Activated CD4-positive, alpha-beta T cell treated with anti-CD3 and anti-CD28 coated beads for 36 hours (primary cell): ENCODE data around the gene TUBB8. TPM values are rescaled to one million over a fixed set of nuclear protein-coding genes. Genes with fewer than 3 reads are reported as not detected.

Experiments used
- ATAC-seq: fragments of 200-7000 bp; cut with Tn5 transposase; one replicate; pipeline ENCODE4 v1.10.0; 2021; ENCODE audit warnings: mild to moderate bottlenecking, moderate library complexity
- CTCF ChIA-PET: fragments of 350-600 bp; sonication (Branson Sonifier 250); formaldehyde crosslinking; loops from one replicate; lab custom pipeline; 2021; ENCODE audit warnings: antibody characterized with exemption; lab: Charles Lee
- POLR2A ChIA-PET: fragments of 350-600 bp; sonication (Branson Sonifier 250); formaldehyde crosslinking; loops from one replicate; lab custom pipeline; 2021; ENCODE audit warnings: antibody characterized with exemption, inconsistent platforms; lab: Charles Lee
- DNase-seq: peaks from one replicate; pipeline ENCODE4 v3.0.0-alpha.2; 2020
- H3K27ac Mint-ChIP-seq: one replicate; pipeline ENCODE4 v1.8.0; 2021; ENCODE audit warnings: mixed read lengths
- H3K27me3 Mint-ChIP-seq: one replicate; pipeline ENCODE4 v1.8.0; 2021; ENCODE audit warnings: mixed read lengths
- H3K36me3 Mint-ChIP-seq: one replicate; pipeline ENCODE4 v1.8.0; 2021; ENCODE audit warnings: low read depth, mixed read lengths
- H3K4me1 Mint-ChIP-seq: one replicate; pipeline ENCODE4 v1.8.0; 2021; ENCODE audit warnings: mixed read lengths
- H3K4me3 Mint-ChIP-seq: one replicate; pipeline ENCODE4 v1.8.0; 2021; ENCODE audit warnings: mild to moderate bottlenecking, moderate library complexity, mixed read lengths
- H3K9me3 Mint-ChIP-seq: one replicate; pipeline ENCODE4 v1.8.0; 2021; ENCODE audit warnings: low read depth, mixed read lengths
- intact Hi-C, 2 experiments: fragments of 100-400 bp; cut with DNase I in 1 of 2; cut with micrococcal nuclease in 1 of 2; formaldehyde crosslinking; loops; one replicate each; pipeline versions ENCODE4 v1.14.2 to v1.15.1; 2022 to 2024; cut with DNase I, micrococcal nuclease
- total RNA-seq, 2 experiments: library from RNA; stranded (reverse); gene quantifications; one replicate each; pipeline ENCODE4 v1.2.3, GENCODE V29; 2021

The TUBB8 gene
- not detected for total RNA-seq

DNA sequence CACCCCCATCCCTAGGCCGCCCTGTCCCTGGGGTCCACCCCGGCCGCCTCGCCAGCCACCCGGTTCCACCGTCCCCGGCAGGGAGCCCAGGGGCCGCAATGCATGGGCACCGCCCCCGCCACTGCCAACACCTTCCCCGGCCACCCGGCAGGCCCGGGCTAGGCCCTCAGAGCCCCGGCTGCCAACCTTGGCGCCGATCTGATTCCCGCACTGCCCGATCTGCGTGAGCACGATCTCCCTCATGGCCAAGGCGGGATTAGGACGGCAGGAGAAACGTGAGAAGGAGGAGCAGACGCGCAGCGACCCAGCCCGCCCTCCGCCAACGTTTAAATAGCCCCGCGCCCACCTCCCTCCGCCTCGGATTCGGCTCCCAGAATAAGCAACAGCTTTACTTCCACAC lies at the start of gene TUBB8:
Gene TUBB8, minus strand, starts transcription at position 301 of the 400 bp plus-strand sequence. Its CDS starts 58 bp downstream, at position 243.
- H3K9me3 Mint-ChIP-seq = no peaks in the 10 kb centered on the region
- peaks cover 7% of the 10 kb centered on the region for H3K27me3 Mint-ChIP-seq
- intact Hi-C loops = no loop called here
- no peak within 1 kb of the TSS for H3K27ac Mint-ChIP-seq
- H3K4me1 Mint-ChIP-seq = no peaks in the 10 kb centered on the region
- no peak within 1 kb of the TSS for H3K4me3 Mint-ChIP-seq
- ChIA-PET POLR2A (no interaction called here), CTCF (no interaction called here)
- ATAC-seq = no peak
- DNase-seq = no peak
- H3K36me3 Mint-ChIP-seq = no peaks in the 10 kb centered on the region

DNA sequence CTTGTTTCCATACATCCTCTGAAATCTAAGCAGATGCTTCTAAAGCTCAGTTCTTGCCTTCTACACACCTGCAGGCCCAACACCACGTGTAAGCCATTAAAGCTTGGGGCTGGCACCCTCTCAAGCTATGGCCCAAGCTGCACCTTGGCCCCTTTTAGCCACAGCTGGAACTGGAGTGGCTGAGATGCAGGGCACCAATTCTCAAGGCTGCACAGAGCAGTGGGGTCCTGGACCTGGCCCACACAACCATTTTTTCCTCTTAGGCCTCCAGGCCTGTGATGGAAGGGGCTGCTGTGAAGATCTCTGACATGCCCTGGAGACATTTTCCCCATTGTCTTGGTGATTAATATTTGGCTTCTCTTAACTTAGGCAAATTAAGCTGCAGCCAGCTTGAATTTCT lies 47.4 kb upstream of the TUBB8 start:
- H3K4me3 Mint-ChIP-seq = no peak overlapping the region
- no peak overlapping the region for H3K27ac Mint-ChIP-seq
- no peak for DNase-seq
- H3K4me1 Mint-ChIP-seq = no peaks in the 10 kb centered on the region
- CTCF ChIA-PET = no interaction called here
- H3K9me3 Mint-ChIP-seq = peaks cover 25% of the 10 kb centered on the region
- H3K27me3 Mint-ChIP-seq = no peaks in the 10 kb centered on the region
- no peak for ATAC-seq
- peaks cover 4% of the 10 kb centered on the region for H3K36me3 Mint-ChIP-seq
- intact Hi-C loops = no loop called here
- POLR2A ChIA-PET = no interaction called here

DNA sequence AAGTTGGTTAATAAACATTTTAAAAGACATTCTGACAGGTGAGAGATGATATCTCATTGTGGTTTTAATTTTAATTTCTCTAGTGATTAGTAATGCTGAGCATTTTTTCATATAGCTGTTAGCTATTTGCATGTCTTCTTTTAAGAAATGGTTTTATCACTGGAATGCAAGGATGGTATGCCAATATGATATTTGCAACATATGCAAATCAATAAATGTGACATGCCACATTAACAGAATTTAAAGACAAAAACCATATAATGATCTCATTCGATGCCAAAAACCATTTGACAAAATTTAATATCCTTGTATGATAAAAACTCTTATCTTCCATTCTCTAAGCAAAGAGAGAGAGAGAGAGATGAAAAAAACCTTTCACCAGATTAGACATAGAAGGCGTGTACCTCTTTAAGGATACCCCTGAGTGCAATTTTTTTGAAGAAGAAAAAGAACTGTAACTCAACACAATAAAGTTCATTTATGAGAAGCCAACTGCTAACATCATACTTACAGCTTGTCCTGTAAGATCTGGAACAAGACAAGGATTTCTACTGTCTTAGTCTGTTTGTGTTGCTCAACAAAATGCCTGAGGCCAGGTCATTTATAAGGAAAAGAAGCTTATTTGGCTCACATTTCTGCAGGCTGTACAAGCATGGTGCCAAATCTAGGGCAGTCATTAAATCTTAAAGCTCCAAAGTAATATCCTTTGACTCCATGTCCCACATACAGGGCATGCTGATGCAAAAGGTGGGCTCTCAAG lies 46.4 kb upstream of the TUBB8 start:
- no peaks in the 10 kb centered on the region for H3K4me1 Mint-ChIP-seq
- H3K27me3 Mint-ChIP-seq = no peaks in the 10 kb centered on the region
- H3K27ac Mint-ChIP-seq = no peak overlapping the region
- ATAC-seq (no peak), DNase-seq (no peak)
- ChIA-PET CTCF (no interaction called here), POLR2A (no interaction called here)
- intact Hi-C loops = no loop called here
- no peak overlapping the region for H3K4me3 Mint-ChIP-seq
- peaks cover 4% of the 10 kb centered on the region for H3K36me3 Mint-ChIP-seq
- peaks cover 25% of the 10 kb centered on the region for H3K9me3 Mint-ChIP-seq

DNA sequence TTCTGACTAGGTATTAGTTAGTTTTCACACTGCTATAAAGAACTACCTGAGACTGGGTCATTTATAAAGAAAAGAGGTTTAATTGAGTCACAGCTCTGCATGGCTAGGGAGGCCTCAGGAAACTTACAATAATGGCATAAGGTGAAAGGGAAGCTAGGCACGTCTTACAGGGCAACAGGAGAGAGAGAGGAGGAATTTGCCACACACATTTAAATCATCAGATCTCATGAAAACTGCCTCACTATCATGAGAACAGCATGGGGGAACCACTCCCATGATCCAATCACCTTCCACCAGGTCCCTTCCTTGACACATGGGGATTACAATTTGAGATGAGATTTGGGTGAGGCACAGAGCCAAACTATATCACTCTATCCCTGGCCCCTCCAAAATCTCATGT lies 45.5 kb upstream of the TUBB8 start:
- intact Hi-C loops = no loop called here
- no peak overlapping the region for H3K4me3 Mint-ChIP-seq
- H3K4me1 Mint-ChIP-seq = no peaks in the 10 kb centered on the region
- H3K27me3 Mint-ChIP-seq = no peaks in the 10 kb centered on the region
- peaks cover 25% of the 10 kb centered on the region for H3K9me3 Mint-ChIP-seq
- no peak for DNase-seq
- ChIA-PET POLR2A (no interaction called here), CTCF (no interaction called here)
- H3K27ac Mint-ChIP-seq = no peak overlapping the region
- ATAC-seq = no peak
- peaks cover 4% of the 10 kb centered on the region for H3K36me3 Mint-ChIP-seq

DNA sequence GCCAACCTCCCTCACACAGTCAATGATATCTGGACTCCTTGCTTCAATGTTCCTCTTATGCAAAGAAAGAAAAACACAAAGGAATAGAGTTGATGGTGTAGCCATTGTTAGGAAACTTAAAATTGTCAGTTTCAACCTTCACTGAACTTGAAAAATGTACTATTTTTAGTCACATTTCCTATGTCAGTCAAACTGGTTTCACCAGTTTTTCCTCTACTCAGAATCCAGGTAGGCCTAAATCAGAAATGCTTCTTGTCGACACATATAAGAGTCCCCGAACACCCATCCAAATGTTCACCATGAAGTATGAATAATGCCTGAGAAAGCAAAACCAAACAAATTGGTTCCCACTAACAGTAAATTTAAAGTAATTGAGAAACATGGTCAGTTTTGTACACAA lies 43.8 kb upstream of the TUBB8 start:
- ChIA-PET POLR2A (no interaction called here), CTCF (no interaction called here)
- Mint-ChIP-seq H3K4me3 (no peak overlapping the region), H3K27ac (no peak overlapping the region), H3K36me3 (peaks cover 4% of the 10 kb centered on the region), H3K4me1 (no peaks in the 10 kb centered on the region), H3K27me3 (no peaks in the 10 kb centered on the region), H3K9me3 (peaks cover 25% of the 10 kb centered on the region)
- intact Hi-C loops = no loop called here
- no peak for DNase-seq
- ATAC-seq = no peak

DNA sequence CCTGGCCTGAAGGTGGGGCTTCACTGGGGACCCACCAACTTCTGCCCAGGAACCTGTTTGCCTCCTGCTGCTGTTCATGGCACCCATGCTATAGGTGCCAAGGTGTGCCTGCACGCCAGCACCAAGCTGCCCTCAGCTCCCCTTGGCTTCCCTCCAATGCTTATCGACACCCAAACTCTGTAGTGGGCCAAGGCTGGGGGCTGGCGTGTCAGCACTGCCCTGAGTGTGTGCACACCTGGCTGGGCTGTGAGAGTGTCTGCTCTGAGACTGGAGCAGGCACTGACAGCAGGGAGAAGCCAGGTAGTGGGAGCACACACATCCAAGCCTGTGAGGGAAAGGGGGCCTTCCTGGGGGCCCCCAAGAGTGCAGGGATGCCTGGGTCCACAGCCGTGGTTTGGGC lies 43.1 kb upstream of the TUBB8 start:
- CTCF ChIA-PET = no interaction called here
- Mint-ChIP-seq H3K27ac (no peak overlapping the region), H3K9me3 (peaks cover 22% of the 10 kb centered on the region), H3K4me3 (no peak overlapping the region), H3K4me1 (peaks cover 4% of the 10 kb centered on the region), H3K36me3 (peaks cover 4% of the 10 kb centered on the region), H3K27me3 (no peaks in the 10 kb centered on the region)
- POLR2A ChIA-PET = no interaction called here
- DNase-seq (no peak), ATAC-seq (no peak)
- intact Hi-C loops = no loop called here

DNA sequence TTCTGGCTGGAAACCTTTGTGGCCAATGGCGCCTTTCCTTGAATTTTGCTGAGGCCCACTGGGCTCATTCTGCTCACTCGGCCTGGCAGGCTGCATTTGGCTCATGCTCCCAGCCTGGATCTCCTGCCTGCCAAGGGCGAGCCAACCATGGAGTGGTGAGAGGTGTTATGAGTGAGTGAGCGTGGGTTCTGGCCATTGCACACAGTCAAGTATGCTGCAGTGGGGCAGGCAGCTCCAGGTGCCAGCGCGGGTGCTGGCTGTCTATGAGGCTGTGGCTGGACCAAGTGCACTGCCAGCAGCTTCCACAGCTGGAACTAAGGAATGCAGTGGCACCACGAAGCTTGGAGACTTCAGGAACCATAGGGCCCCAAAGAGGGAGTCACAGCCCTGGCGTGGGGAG lies 42.2 kb upstream of the TUBB8 start:
- H3K36me3 Mint-ChIP-seq = peaks cover 2% of the 10 kb centered on the region
- no peak overlapping the region for H3K4me3 Mint-ChIP-seq
- DNase-seq = no peak
- peaks cover 14% of the 10 kb centered on the region for H3K9me3 Mint-ChIP-seq
- peaks cover 7% of the 10 kb centered on the region for H3K4me1 Mint-ChIP-seq
- ATAC-seq = no peak
- POLR2A ChIA-PET = no interaction called here
- intact Hi-C loops = no loop called here
- H3K27me3 Mint-ChIP-seq = no peaks in the 10 kb centered on the region
- no peak overlapping the region for H3K27ac Mint-ChIP-seq
- CTCF ChIA-PET = interaction anchor here (0.6 kb wide), 1 partner anchor 16 kb away, joined by 3 read pairs; no protein-coding TSS in a partner anchor

DNA sequence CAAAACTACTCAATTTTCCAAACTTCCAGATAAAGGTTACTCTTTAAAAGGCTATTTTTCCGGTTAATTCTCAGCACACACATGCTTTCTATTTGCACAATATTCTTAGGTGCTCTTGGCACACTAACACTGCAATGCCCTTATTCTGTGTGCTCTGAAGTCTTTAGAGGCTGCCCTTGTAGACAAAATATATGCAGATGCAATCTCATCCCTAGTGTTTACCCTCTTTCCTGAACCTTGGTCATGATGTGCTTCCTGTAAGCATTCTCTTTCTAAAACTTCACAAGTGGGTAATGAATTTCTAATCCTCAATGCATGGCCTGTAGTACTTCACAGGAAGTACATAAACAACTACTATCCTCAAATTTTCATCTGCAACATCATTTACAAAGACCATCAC lies 41.1 kb upstream of the TUBB8 start:
- no peak for DNase-seq
- intact Hi-C loops = no loop called here
- ATAC-seq = no peak
- Mint-ChIP-seq H3K4me1 (peaks cover 7% of the 10 kb centered on the region), H3K9me3 (peaks cover 7% of the 10 kb centered on the region), H3K36me3 (no peaks in the 10 kb centered on the region), H3K4me3 (no peak overlapping the region), H3K27ac (no peak overlapping the region), H3K27me3 (no peaks in the 10 kb centered on the region)
- CTCF ChIA-PET = no interaction called here
- POLR2A ChIA-PET = no interaction called here

DNA sequence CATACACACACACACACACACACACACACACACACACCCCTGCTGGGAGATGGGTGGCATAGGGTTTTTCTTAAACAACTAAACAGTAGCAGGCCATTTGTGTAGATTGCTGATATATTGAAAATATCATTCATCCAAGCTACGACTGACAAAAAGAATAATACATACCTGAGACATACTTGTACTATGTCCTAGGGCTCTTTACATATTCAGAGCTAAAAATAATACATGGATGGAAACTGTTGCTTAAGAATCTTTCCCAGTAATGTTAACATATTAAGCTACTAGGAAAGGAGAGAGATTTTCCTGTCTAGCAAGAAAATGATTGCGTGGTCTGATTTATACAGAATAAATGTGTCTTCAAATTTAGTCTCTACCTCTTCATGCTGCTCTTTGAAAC lies 40.2 kb upstream of the TUBB8 start:
- Mint-ChIP-seq H3K4me1 (peaks cover 7% of the 10 kb centered on the region), H3K9me3 (no peaks in the 10 kb centered on the region), H3K36me3 (no peaks in the 10 kb centered on the region), H3K27ac (no peak overlapping the region), H3K4me3 (no peak overlapping the region), H3K27me3 (no peaks in the 10 kb centered on the region)
- ChIA-PET POLR2A (interaction anchor here (0.6 kb wide), 1 partner anchor 15 kb away, joined by 4 read pairs; no protein-coding TSS in a partner anchor), CTCF (interaction anchor here (0.7 to 0.9 kb wide), 2 partner anchors 135 to 153 kb away, joined by 3 read pairs; no protein-coding TSS in a partner anchor)
- intact Hi-C loops = no loop called here
- ATAC-seq (no peak), DNase-seq (no peak)

DNA sequence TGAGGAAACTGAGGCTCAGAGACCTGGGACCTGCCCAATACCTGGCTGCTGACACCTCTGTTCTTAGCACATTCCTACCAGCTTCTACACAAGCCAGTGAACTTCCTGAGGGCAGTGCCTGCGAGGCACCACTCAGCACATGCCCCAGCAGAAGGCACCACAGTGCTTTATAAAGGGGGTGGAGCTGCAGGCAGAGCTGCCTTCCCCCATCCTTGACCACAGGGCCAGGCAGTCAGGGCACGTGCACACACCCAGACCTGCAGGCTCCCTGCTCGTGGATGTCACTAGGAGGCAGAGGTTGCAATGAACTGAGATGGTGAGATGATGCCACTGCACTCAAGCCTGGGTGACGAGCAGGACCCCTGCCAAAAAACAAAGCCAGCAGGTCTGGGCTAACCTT lies 39.2 kb upstream of the TUBB8 start:
- intact Hi-C loops = no loop called here
- Mint-ChIP-seq H3K27me3 (no peaks in the 10 kb centered on the region), H3K4me1 (peaks cover 7% of the 10 kb centered on the region), H3K4me3 (no peak overlapping the region), H3K36me3 (no peaks in the 10 kb centered on the region), H3K27ac (no peak overlapping the region), H3K9me3 (no peaks in the 10 kb centered on the region)
- no peak for ATAC-seq
- no peak for DNase-seq
- ChIA-PET CTCF (no interaction called here), POLR2A (no interaction called here)

DNA sequence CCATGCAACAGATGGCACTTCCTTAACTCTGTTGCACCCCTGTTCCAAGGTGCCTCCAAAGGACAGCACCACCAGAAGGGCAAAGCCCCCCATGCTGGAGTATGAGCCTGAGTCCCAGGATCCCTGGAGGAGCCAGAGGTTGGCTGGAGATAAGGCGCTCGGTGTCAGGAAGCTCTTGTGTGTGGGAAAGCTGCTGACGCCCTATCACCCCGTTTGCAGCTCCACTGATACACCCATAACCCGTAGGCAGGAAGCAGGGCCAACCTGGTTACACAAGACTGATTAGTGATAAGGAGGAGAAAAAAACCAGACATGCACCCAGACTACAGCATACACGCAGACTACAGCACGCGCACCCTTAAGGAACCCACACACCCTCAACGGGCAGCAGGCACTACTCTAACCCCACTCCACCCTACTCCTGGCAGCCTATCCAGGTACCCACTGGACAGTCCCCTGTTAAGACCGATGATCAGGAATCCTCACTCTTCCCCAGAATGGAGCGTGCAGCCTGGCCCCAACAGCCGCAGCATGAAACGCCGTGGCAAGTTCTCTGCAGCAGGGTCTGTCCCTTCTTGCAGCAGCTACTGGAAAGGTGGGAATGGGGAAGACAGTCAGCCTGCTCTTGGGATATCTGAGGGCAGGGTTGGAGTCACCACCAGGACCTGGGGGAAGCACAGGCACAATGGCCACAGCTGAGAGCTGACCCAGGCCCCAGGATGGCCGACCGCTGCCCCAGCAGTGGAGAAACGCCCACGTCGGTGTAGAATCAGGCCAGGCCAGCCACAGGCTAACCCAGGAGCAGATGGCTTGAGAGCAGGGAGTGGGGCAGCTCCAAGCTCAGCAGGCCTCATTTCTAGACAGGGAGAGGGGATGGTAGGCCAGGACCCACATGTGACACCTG lies 38.3 kb upstream of the TUBB8 start:
- H3K27ac Mint-ChIP-seq = no peak overlapping the region
- intact Hi-C loops = no loop called here
- H3K4me3 Mint-ChIP-seq = no peak overlapping the region
- no peaks in the 10 kb centered on the region for H3K9me3 Mint-ChIP-seq
- peaks cover 7% of the 10 kb centered on the region for H3K4me1 Mint-ChIP-seq
- DNase-seq = no peak
- ChIA-PET CTCF (no interaction called here), POLR2A (no interaction called here)
- no peaks in the 10 kb centered on the region for H3K27me3 Mint-ChIP-seq
- ATAC-seq = no peak
- no peaks in the 10 kb centered on the region for H3K36me3 Mint-ChIP-seq

DNA sequence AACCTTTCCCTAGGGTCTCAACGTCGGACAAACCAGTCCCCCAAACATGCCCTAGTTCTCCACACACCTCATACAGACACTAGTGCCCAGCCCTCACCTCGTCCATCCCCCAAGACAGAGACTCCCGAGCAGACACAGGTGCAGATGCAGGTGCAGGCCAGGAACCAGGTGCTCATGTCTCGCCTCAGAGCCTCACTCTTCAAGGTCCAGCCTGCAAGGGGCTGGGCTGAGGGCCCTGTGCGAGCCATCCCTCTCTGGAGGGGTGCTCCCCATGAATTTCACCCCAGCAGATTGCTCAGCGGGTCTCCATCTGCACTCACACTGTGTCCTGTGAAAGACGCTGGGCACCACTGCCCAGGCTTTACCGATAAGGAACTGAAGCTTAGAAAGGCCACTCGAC lies 36.9 kb upstream of the TUBB8 start:
- H3K4me1 Mint-ChIP-seq = peaks cover 7% of the 10 kb centered on the region
- ChIA-PET POLR2A (no interaction called here), CTCF (no interaction called here)
- no peak overlapping the region for H3K4me3 Mint-ChIP-seq
- DNase-seq = no peak
- no peaks in the 10 kb centered on the region for H3K9me3 Mint-ChIP-seq
- no peak overlapping the region for H3K27ac Mint-ChIP-seq
- no peaks in the 10 kb centered on the region for H3K36me3 Mint-ChIP-seq
- intact Hi-C loops = no loop called here
- peaks cover 4% of the 10 kb centered on the region for H3K27me3 Mint-ChIP-seq
- no peak for ATAC-seq
